Activated CD8-positive, alpha-beta memory T cell treated with anti-CD3 and anti-CD28 coated beads, Interleukin-2, amount 50 U/mL, for 24 hours (primary cell): Measurements from ENCODE around the gene CXCL12.

ENCODE experiments used
- DNase-seq: peaks from one replicate; pipeline ENCODE4 v3.0.0-alpha.2; 2020; ENCODE audit errors: extremely low read depth

The CXCL12 gene

GRCh38 chr10:44385026-44385695 lies at the start of gene CXCL12:
CXCL12 (minus strand) TSS chr10:44385097; CDS start chr10:44385005, 92 bp downstream.
- DNase-seq, result no peak

GRCh38 chr10:44427479-44427878 lies 42.6 kb upstream of the CXCL12 start:
- no peak for DNase-seq

GRCh38 chr10:44427037-44427436 lies 42.1 kb upstream of the CXCL12 start:
- no peak for DNase-seq

- DNase-seq, result no peak
Observed at GRCh38 chr10:44426247-44427034, 41.5 kb upstream of the CXCL12 start.

- no peak for DNase-seq
Observed at GRCh38 chr10:44425466-44425865, 40.6 kb upstream of the CXCL12 start.

- no peak for DNase-seq
Observed at GRCh38 chr10:44424957-44425356, 40.1 kb upstream of the CXCL12 start.

GRCh38 chr10:44424298-44424697 lies 39.4 kb upstream of the CXCL12 start:
- no peak for DNase-seq

GRCh38 chr10:44422570-44423101 lies 37.7 kb upstream of the CXCL12 start:
- DNase-seq, result no peak

- DNase-seq, result no peak
Observed at GRCh38 chr10:44422153-44422552, 37.3 kb upstream of the CXCL12 start.

- no peak for DNase-seq
Observed at GRCh38 chr10:44419790-44420549, 35.1 kb upstream of the CXCL12 start.

- DNase-seq, result no peak
Observed at GRCh38 chr10:44418637-44419036, 33.7 kb upstream of the CXCL12 start.

- no peak for DNase-seq
Observed at GRCh38 chr10:44417761-44418160, 32.9 kb upstream of the CXCL12 start.

- DNase-seq, result no peak
Observed at GRCh38 chr10:44416936-44417335, 32.0 kb upstream of the CXCL12 start.

GRCh38 chr10:44416021-44416771 lies 31.3 kb upstream of the CXCL12 start:
- no peak for DNase-seq

- DNase-seq, result no peak
Observed at GRCh38 chr10:44415121-44415520, 30.2 kb upstream of the CXCL12 start.

- no peak for DNase-seq
Observed at GRCh38 chr10:44413416-44413815, 28.5 kb upstream of the CXCL12 start.

- DNase-seq, result no peak
Observed at GRCh38 chr10:44411251-44411650, 26.4 kb upstream of the CXCL12 start.

GRCh38 chr10:44404741-44405437 lies 20.0 kb upstream of the CXCL12 start:
- no peak for DNase-seq

GRCh38 chr10:44402465-44403195 lies 17.7 kb upstream of the CXCL12 start:
- DNase-seq, result no peak

GRCh38 chr10:44400541-44400940 lies 15.6 kb upstream of the CXCL12 start:
- no peak for DNase-seq
